HepG2 (cell line): Measurements from ENCODE around the gene CLIP2. TPM values are rescaled to one million over a fixed set of nuclear protein-coding genes. Genes with fewer than 3 reads are reported as not detected.

Experiments
- ATAC-seq: fragments of 200-7000 bp; cut with Tn5 transposase; 3 replicates; pipeline ENCODE4 v1.9.1; 2020; ENCODE audit warnings: mild to moderate bottlenecking, moderate library complexity
- BruUV-seq: library from RNA; stranded (reverse); fragments of 400-500 nt; replicated peaks from 2 replicates; lab custom pipeline; 2021; lab: Mats Ljungman, UMichigan
- CTCF ChIA-PET: fragments of 300-600 bp; formaldehyde crosslinking; extraction: SDS; loops from one replicate; lab custom pipeline; 2021; ENCODE audit warnings: low total read pairs, inconsistent platforms, low intra/inter-chr PET ratio; lab: Yijun Ruan, JAX
- POLR2A ChIA-PET: fragments of 350-600 bp; sonication (Branson Sonifier 250); formaldehyde crosslinking; loops from one replicate; lab custom pipeline; 2020; ENCODE audit warnings: antibody characterized with exemption, inconsistent platforms; lab: Yijun Ruan, JAX
- DNase-seq: peaks from one replicate; pipeline ENCODE4 v3.0.0-alpha.2; 2015; ENCODE audit warnings: low spot score
- FAIRE-seq: peaks from 3 replicates; lab custom pipeline; 2011; peaks lifted over from hg19 to GRCh38; lab: Jason Lieb, UNC
- H2AFZ ChIP-seq: one replicate; pipeline ENCODE4 v1.6.1; 2011; ENCODE audit warnings: low read length, inconsistent platforms
- H3K27ac ChIP-seq: fragments of 300-600 bp; 3 replicates; pipeline ENCODE4 v1.8.0; 2011; ENCODE audit warnings: mixed run types, mild to moderate bottlenecking, mixed read lengths, low read length, inconsistent platforms; ENCODE audit not compliant: insufficient read depth; ENCODE audit errors: extremely low read length
- H3K27me3 ChIP-seq, 2 experiments: fragments of 200-600 bp in 1 of 2; 2 replicates in 1 of 2; 3 replicates in 1 of 2; pipeline versions ENCODE4 v1.6.0 to v1.8.0; 2011; ENCODE audit warnings: low read length in 2 of 2, mild to moderate bottlenecking in 2 of 2, moderate library complexity in 2 of 2, inconsistent platforms in 1 of 2; ENCODE audit not compliant: insufficient read depth in 2 of 2, control insufficient read depth in 1 of 2
- H3K36me3 ChIP-seq, 2 experiments: fragments of 200-600 bp in 1 of 2; replicated peaks in 1 of 2; 2 replicates in 1 of 2; 3 replicates in 1 of 2; pipeline versions ENCODE4 v1.5.1 to v1.8.0; 2011; ENCODE audit warnings: low read length in 2 of 2, inconsistent platforms in 1 of 2; ENCODE audit not compliant: insufficient read depth in 2 of 2, control insufficient read depth in 1 of 2
- H3K4me1 ChIP-seq: 2 replicates; pipeline ENCODE4 v1.5.1; 2012; ENCODE audit warnings: low read length, inconsistent platforms; ENCODE audit not compliant: insufficient read depth
- H3K4me2 ChIP-seq: 2 replicates; pipeline ENCODE4 v1.6.0; 2011; ENCODE audit warnings: low read depth, low read length, inconsistent platforms
- H3K4me3 ChIP-seq, 3 experiments: fragments of 200-600 bp in 1 of 3; sonication (generic), shearing (Covaris generic) in 1 of 3; replicated peaks in 1 of 3; 2 replicates each; pipeline ENCODE4 v1.5.1; 2011 to 2016; ENCODE audit warnings: low read length in 3 of 3, inconsistent platforms in 2 of 3, low read depth in 2 of 3, mild to moderate bottlenecking in 2 of 3, control low read depth in 1 of 3, mixed read lengths in 1 of 3; ENCODE audit not compliant: insufficient read depth in 1 of 3
- H3K79me2 ChIP-seq: one replicate; pipeline ENCODE4 v1.6.1; 2011; ENCODE audit warnings: low read length, inconsistent platforms; ENCODE audit not compliant: insufficient read depth
- H3K9ac ChIP-seq: 2 replicates; pipeline ENCODE4 v1.6.0; 2011; ENCODE audit warnings: mild to moderate bottlenecking, low read depth, low read length, inconsistent platforms; ENCODE audit not compliant: insufficient read depth
- H3K9me3 ChIP-seq: 2 replicates; pipeline ENCODE4 v1.5.1; 2012; ENCODE audit warnings: mild to moderate bottlenecking, low read length
- H4K20me1 ChIP-seq: 2 replicates; pipeline ENCODE4 v1.6.0; 2011; ENCODE audit warnings: inconsistent platforms, mild to moderate bottlenecking, low read length, moderate library complexity; ENCODE audit not compliant: insufficient read depth
- FOSL2 ChIP-seq: sonication (generic); formaldehyde crosslinking; IDR thresholded peaks from 2 replicates; pipeline ENCODE4 v1.4.0; 2020; ENCODE audit warnings: missing genetic modification reagents
- FOXJ3 ChIP-seq: sonication (generic); formaldehyde crosslinking; IDR thresholded peaks from 2 replicates; pipeline ENCODE4 v1.4.0; 2020; ENCODE audit warnings: missing genetic modification reagents, mild to moderate bottlenecking, borderline replicate concordance
- HOXA9 ChIP-seq: sonication (generic); formaldehyde crosslinking; IDR thresholded peaks from 2 replicates; pipeline ENCODE4 v1.8.1; 2022; ENCODE audit warnings: missing genetic modification reagents, mild to moderate bottlenecking, moderate library complexity, borderline replicate concordance
- HOXD1 ChIP-seq: sonication (generic); formaldehyde crosslinking; IDR thresholded peaks from 2 replicates; pipeline ENCODE4 v1.5.0; 2020; ENCODE audit warnings: missing genetic modification reagents
- MTA1 ChIP-seq: sonication (generic); formaldehyde crosslinking; IDR thresholded peaks from 2 replicates; pipeline ENCODE4 v1.4.0; 2020; ENCODE audit warnings: missing genetic modification reagents, mild to moderate bottlenecking, borderline replicate concordance
- PTBP1 ChIP-seq: fragments of 200-400 bp; formaldehyde crosslinking; IDR thresholded peaks from 2 replicates; pipeline ENCODE4 v1.6.1; 2018; ENCODE audit warnings: low read length, low read depth; ENCODE audit not compliant: poor library complexity, severe bottlenecking
- TARDBP ChIP-seq: sonication (generic); formaldehyde crosslinking; IDR thresholded peaks from 2 replicates; pipeline ENCODE4 v1.8.0; 2022; ENCODE audit warnings: mild to moderate bottlenecking, missing genetic modification reagents
- ZBTB21 ChIP-seq: sonication (generic); formaldehyde crosslinking; IDR thresholded peaks from 2 replicates; pipeline ENCODE4 v1.4.0; 2020; ENCODE audit warnings: missing genetic modification reagents
- ZFP37 ChIP-seq: sonication (generic); formaldehyde crosslinking; IDR thresholded peaks from 2 replicates; pipeline ENCODE4 v1.4.0; 2020; ENCODE audit warnings: missing genetic modification reagents, borderline replicate concordance
- ZMYM4 ChIP-seq: sonication (generic); formaldehyde crosslinking; IDR thresholded peaks from 2 replicates; pipeline ENCODE4 v1.8.1; 2023; ENCODE audit warnings: mild to moderate bottlenecking, missing genetic modification reagents
- WGBS: methylation state at CpG from one replicate; pipeline ENCODE4 v1.1.6; 2017; ENCODE audit warnings: low lambda C conversion rate; 5-methylcytosine and 5-hydroxymethylcytosine counted together
- in situ Hi-C: cut with HindIII; loops from 2 replicates; pipeline ENCODE4 v1.10.0; 2017; ENCODE audit warnings: low pct_unique_long_range_greater_than_20kb; ENCODE audit not compliant: extremely low pct_ligation_motif_present
- intact Hi-C: fragments of 100-400 bp; cut with micrococcal nuclease; formaldehyde crosslinking; loops from one replicate; pipeline ENCODE4 v1.10.0; 2022; ENCODE audit not compliant: unreplicated experiment
- polyA plus RNA-seq, 8 experiments: library from polyadenylated mRNA; depleted of rRNA in 3 of 8; stranded (reverse) in 7 of 8; unstranded in 1 of 8; fragments of >200 nt; fragmentation: Illumina TruSeq in 4 of 8; extraction: Trizol in 4 of 8; gene quantifications; 2 replicates each; pipeline versions ENCODE4 v1.2.1 to v1.2.3, GENCODE V29; 2011 to 2016; ENCODE audit warnings: low read depth in 4 of 8, missing spikeins in 1 of 8, mixed read lengths in 1 of 8; ENCODE audit not compliant: insufficient read depth in 1 of 8
- total RNA-seq, 5 experiments: library from RNA; depleted of rRNA; stranded (reverse); fragments of >200 nt; fragmentation: Illumina TruSeq; extraction: Trizol; gene quantifications; 2 replicates each; pipeline ENCODE4 v1.2.3, GENCODE V29; 2016; ENCODE audit warnings: low read depth in 1 of 5
- TF ChIP-seq, protein P1 (sequence below): sonication (generic); formaldehyde crosslinking; IDR thresholded peaks from 2 replicates; pipeline ENCODE4 v1.5.0; 2020; ENCODE audit warnings: mild to moderate bottlenecking, missing genetic modification reagents
- TF ChIP-seq, protein P2 (sequence below): sonication (generic); formaldehyde crosslinking; IDR thresholded peaks from 2 replicates; pipeline ENCODE4 v1.8.1; 2023; ENCODE audit warnings: mild to moderate bottlenecking, moderate library complexity, missing genetic modification reagents
- TF ChIP-seq, protein P3 (sequence below): sonication (generic); formaldehyde crosslinking; IDR thresholded peaks from 2 replicates; pipeline ENCODE4 v1.4.0; 2020; ENCODE audit warnings: missing genetic modification reagents

The CLIP2 gene
- total and polyA plus RNA-seq, 2 of the 13 experiments (the other 11 are each of a cell fraction or from before 2014, with no cell fraction given): 6.5 to 17.4 TPM

DNA sequence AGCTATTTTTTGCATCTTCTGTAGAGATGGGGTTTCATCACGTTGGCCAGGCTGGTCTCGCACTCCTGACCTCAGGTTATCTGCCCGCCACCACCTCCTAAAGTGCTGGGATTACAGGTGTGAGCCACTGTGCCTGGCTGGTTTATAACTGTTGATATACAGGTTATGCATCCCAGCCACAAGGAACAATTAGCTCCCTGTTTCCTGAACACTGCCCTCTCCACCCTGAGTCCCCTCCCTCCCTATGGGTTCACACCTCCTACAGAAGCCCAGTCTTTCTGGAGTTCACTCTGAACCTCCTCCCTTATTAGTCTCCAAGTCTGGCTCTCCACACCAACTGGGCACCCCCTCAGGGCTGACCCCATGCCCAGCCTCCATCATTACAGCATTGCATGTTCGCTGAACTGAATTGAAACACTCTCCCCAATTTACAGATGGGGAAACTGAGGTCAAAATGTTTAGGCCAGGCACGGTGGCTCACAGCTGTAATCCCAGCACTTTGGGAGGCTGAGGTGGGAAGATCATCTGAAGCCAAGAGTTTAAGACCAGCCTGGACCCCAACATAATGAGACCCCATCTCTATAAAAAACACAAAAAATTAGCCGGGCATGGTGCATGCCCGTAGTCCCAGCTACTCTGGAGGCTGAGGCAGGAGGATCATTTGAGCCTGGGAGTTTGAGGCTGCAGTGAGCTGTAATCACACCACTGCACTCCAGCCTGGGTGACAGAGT lies 1.7 kb upstream of the CLIP2 start (continued):
- no peak for TF ChIP-seq HOXD1 (CRISPR knock-in tag)
- TF ChIP-seq, protein P1, sequence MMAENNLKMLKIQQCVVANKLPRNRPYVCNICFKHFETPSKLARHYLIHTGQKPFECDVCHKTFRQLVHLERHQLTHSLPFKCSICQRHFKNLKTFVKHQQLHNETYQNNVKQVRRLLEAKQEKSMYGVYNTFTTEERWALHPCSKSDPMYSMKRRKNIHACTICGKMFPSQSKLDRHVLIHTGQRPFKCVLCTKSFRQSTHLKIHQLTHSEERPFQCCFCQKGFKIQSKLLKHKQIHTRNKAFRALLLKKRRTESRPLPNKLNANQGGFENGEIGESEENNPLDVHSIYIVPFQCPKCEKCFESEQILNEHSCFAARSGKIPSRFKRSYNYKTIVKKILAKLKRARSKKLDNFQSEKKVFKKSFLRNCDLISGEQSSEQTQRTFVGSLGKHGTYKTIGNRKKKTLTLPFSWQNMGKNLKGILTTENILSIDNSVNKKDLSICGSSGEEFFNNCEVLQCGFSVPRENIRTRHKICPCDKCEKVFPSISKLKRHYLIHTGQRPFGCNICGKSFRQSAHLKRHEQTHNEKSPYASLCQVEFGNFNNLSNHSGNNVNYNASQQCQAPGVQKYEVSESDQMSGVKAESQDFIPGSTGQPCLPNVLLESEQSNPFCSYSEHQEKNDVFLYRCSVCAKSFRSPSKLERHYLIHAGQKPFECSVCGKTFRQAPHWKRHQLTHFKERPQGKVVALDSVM: peak; percentile 51
- TF ChIP-seq FOXJ3 (CRISPR knock-in tag): no peak
- TF ChIP-seq, all 625 proteins: peak for 3

DNA sequence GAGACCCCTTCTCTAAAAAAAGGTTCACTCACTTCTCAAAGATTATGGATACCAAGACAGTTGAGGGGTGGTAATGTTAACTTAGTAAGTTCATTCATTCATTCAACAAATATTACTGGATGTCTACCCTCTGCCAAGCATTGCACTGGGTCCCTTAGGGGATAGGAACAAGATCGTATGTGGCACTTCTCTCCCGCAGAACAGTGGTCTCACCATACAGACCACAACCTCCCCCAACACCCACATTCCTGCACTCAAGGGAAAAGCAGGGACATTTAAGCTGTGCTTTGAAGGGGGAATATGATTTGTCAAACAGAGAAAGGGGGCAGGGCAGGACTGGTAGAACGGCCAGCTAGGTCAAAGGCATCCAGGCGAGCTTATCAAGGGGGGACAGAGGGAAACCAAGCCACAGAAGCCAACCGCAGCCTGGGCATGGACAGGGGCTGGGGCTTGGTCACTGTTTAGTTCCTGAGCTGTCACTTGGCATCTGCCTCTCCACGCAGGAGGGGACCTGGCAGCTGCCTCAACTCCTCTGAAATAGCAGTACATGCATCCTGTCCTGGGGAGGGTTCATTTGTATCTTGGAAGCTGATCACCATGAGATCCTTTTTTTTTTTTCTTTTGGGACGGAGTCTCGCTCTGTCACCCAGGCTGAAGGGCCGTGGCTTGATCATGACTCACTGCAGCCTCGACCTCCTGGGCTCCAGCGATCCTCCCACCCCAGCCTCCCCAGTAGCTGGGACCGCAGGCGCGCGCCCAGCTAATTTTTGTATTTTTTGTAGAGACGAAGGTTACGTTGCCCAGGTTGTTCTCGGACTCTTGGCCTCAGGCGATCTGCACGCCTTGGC lies 949 bp upstream of the CLIP2 start:
- Histone ChIP-seq H3K36me3 (no peaks in the 10 kb centered on the region), H4K20me1 (no peaks in the 10 kb centered on the region), H3K4me2 (peak overlapping the region; percentile 96), H3K4me1 (peaks cover 68% of the 10 kb centered on the region), H3K9me3 (no peaks in the 10 kb centered on the region), H3K27me3 (peaks cover 0 to 5% of the 10 kb centered on the region in 2 experiments; a peak in 2 of 5 replicates), H3K79me2 (peaks cover 28% of the 10 kb centered on the region), H3K27ac (no peak overlapping the region), H2AFZ (no peak overlapping the region), H3K9ac (no peak overlapping the region), H3K4me3 (peak overlapping the region; percentile 17 to 90 (median 57); a peak in 5 of 6 replicates)
- intact Hi-C loops: loop anchor here (1.0 to 5.0 kb wide), 2 partner anchors 19 to 114 kb away; no protein-coding TSS in a partner anchor
- peak; percentile 2; the same call in 1 of the 3 replicates for ATAC-seq
- FAIRE-seq: no peak
- 11% methylated on average over 20 of the region's 20 CpGs for WGBS
- POLR2A ChIA-PET: interaction anchor here (0.6 to 8.4 kb wide), 6 partner anchors 9 to 74 kb away, joined by 3 to 60 read pairs (median 15); partner anchors contain the start of gene RFC2
- DNase-seq: no peak
- in situ Hi-C loops: no loop called here
- CTCF ChIA-PET: no interaction called here
- BruUV-seq: no TSS peak
- TF ChIP-seq, protein P2, sequence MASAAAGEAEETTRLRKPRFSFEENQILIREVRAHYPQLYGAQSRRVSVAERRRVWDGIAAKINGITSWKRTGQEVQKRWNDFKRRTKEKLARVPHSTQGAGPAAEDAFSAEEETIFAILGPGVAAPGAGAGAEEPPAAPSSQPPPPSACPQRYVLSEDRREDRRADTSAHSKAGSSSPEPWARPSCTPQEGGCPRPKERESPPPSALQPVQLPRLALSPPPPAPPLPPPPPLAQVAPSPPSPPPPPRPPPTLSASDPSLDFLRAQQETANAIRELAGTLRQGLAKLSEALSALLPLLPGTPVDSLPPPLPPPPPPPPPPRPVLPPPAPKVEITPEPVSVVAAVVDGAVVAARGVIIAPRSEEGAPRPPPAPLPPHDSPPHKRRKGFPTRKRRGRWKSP (CRISPR knock-in tag): no peak
- TF ChIP-seq, protein P3, sequence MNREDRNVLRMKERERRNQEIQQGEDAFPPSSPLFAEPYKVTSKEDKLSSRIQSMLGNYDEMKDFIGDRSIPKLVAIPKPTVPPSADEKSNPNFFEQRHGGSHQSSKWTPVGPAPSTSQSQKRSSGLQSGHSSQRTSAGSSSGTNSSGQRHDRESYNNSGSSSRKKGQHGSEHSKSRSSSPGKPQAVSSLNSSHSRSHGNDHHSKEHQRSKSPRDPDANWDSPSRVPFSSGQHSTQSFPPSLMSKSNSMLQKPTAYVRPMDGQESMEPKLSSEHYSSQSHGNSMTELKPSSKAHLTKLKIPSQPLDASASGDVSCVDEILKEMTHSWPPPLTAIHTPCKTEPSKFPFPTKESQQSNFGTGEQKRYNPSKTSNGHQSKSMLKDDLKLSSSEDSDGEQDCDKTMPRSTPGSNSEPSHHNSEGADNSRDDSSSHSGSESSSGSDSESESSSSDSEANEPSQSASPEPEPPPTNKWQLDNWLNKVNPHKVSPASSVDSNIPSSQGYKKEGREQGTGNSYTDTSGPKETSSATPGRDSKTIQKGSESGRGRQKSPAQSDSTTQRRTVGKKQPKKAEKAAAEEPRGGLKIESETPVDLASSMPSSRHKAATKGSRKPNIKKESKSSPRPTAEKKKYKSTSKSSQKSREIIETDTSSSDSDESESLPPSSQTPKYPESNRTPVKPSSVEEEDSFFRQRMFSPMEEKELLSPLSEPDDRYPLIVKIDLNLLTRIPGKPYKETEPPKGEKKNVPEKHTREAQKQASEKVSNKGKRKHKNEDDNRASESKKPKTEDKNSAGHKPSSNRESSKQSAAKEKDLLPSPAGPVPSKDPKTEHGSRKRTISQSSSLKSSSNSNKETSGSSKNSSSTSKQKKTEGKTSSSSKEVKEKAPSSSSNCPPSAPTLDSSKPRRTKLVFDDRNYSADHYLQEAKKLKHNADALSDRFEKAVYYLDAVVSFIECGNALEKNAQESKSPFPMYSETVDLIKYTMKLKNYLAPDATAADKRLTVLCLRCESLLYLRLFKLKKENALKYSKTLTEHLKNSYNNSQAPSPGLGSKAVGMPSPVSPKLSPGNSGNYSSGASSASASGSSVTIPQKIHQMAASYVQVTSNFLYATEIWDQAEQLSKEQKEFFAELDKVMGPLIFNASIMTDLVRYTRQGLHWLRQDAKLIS (CRISPR knock-in tag): no peak
- TF ChIP-seq MTA1 (CRISPR knock-in tag) (no peak), HOXA9 (CRISPR knock-in tag) (no peak), ZFP37 (CRISPR knock-in tag) (no peak), PTBP1 (no peak), TARDBP (CRISPR knock-in tag) (no peak), ZMYM4 (CRISPR knock-in tag) (no peak), ZBTB21 (CRISPR knock-in tag) (no peak), FOSL2 (0 out of 2 replicates have a peak, but pooled peaks have one; percentile 10)
